ENCODE measurements around the gene PML.
A peak's percentile ranks its signal among the peaks of the same experiment; 100 is the strongest.

The PML gene

GRCh38 chr15:73994912-73995622 is 551 bp downstream of the PML start (continued):
- TF ChIP-seq, protein P1, sequence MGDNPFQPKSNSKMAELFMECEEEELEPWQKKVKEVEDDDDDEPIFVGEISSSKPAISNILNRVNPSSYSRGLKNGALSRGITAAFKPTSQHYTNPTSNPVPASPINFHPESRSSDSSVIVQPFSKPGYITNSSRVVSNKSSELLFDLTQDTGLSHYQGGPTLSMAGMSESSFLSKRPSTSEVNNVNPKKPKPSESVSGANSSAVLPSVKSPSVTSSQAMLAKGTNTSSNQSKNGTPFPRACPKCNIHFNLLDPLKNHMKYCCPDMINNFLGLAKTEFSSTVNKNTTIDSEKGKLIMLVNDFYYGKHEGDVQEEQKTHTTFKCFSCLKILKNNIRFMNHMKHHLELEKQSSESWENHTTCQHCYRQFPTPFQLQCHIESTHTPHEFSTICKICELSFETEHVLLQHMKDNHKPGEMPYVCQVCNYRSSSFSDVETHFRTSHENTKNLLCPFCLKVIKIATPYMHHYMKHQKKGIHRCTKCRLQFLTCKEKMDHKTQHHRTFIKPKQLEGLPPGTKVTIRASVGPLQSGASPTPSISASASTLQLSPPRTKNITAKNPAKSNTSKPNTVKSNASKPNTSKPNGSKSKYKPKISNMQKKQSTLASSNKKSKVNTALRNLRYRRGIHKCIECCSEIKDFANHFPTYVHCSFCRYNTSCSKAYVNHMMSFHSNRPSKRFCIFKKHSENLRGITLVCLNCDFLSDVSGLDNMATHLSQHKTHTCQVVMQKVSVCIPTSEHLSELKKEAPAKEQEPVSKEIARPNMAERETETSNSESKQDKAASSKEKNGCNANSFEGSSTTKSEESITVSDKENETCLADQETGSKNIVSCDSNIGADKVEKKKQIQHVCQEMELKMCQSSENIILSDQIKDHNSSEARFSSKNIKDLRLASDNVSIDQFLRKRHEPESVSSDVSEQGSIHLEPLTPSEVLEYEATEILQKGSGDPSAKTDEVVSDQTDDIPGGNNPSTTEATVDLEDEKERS (tag by site-specific recombination; IDR thresholded peaks at IDR 0.05), result no peak
- TF ChIP-seq ZNF37A (tag by site-specific recombination; IDR thresholded peaks at IDR 0.05) (no peak), ZXDB (tag by site-specific recombination; IDR thresholded peaks at IDR 0.05) (peak; percentile 37), ZNF660 (tag by site-specific recombination; IDR thresholded peaks at IDR 0.05) (0 out of 2 replicates have a peak, but pooled peaks have one; percentile 20), SP2 (tag by site-specific recombination; IDR thresholded peaks at IDR 0.05) (no peak), ZNF701 (tag by site-specific recombination; IDR thresholded peaks at IDR 0.05) (no peak), YY2 (tag by site-specific recombination; IDR thresholded peaks at IDR 0.05) (no peak), ZNF670 (tag by site-specific recombination; IDR thresholded peaks at IDR 0.05; ENCODE audit: low read depth) (no peak), ZNF366 (tag by site-specific recombination; conservative IDR thresholded peaks at IDR 0.05) (0 out of 2 replicates have a peak, but pooled peaks have one; percentile 41), WT1 (tag by site-specific recombination; IDR thresholded peaks at IDR 0.05) (peak; percentile 73; the same call in 1 of the 2 replicates), PRDM10 (tag by site-specific recombination; IDR thresholded peaks at IDR 0.05) (peak; percentile 51; the same call in 1 of the 2 replicates), ZNF629 (tag by site-specific recombination; IDR thresholded peaks at IDR 0.05) (0 out of 2 replicates have a peak, but pooled peaks have one; percentile 9), ZNF335 (tag by site-specific recombination; conservative IDR thresholded peaks at IDR 0.05) (peak; percentile 93), ZNF10 (tag by site-specific recombination; IDR thresholded peaks at IDR 0.05) (no peak), SP7 (tag by site-specific recombination; IDR thresholded peaks at IDR 0.05) (0 out of 2 replicates have a peak, but pooled peaks have one; percentile 20), BCL11B (tag by site-specific recombination; IDR thresholded peaks at IDR 0.05; ENCODE audit: low read depth) (0 out of 2 replicates have a peak, but pooled peaks have one; percentile 56), GLI4 (tag by site-specific recombination; IDR thresholded peaks at IDR 0.05) (0 out of 2 replicates have a peak, but pooled peaks have one; percentile 32), MYNN (tag by site-specific recombination; IDR thresholded peaks at IDR 0.05; ENCODE audit: borderline replicate concordance) (no peak), ZBTB20 (tag by site-specific recombination; IDR thresholded peaks at IDR 0.05) (peak; percentile 27; the same call in 1 of the 2 replicates), KLF17 (tag by site-specific recombination; IDR thresholded peaks at IDR 0.05) (0 out of 2 replicates have a peak, but pooled peaks have one; percentile 38), ZNF529 (tag by site-specific recombination; IDR thresholded peaks at IDR 0.05; ENCODE audit: insufficient replicate concordance) (no peak), ZBTB7A (tag by site-specific recombination; IDR thresholded peaks at IDR 0.05; ENCODE audit: low read depth) (peak; percentile 41; the same call in 1 of the 2 replicates)
- TF ChIP-seq, protein P2, sequence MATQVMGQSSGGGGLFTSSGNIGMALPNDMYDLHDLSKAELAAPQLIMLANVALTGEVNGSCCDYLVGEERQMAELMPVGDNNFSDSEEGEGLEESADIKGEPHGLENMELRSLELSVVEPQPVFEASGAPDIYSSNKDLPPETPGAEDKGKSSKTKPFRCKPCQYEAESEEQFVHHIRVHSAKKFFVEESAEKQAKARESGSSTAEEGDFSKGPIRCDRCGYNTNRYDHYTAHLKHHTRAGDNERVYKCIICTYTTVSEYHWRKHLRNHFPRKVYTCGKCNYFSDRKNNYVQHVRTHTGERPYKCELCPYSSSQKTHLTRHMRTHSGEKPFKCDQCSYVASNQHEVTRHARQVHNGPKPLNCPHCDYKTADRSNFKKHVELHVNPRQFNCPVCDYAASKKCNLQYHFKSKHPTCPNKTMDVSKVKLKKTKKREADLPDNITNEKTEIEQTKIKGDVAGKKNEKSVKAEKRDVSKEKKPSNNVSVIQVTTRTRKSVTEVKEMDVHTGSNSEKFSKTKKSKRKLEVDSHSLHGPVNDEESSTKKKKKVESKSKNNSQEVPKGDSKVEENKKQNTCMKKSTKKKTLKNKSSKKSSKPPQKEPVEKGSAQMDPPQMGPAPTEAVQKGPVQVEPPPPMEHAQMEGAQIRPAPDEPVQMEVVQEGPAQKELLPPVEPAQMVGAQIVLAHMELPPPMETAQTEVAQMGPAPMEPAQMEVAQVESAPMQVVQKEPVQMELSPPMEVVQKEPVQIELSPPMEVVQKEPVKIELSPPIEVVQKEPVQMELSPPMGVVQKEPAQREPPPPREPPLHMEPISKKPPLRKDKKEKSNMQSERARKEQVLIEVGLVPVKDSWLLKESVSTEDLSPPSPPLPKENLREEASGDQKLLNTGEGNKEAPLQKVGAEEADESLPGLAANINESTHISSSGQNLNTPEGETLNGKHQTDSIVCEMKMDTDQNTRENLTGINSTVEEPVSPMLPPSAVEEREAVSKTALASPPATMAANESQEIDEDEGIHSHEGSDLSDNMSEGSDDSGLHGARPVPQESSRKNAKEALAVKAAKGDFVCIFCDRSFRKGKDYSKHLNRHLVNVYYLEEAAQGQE (tag by site-specific recombination; IDR thresholded peaks at IDR 0.05), result peak; percentile 62
- TF ChIP-seq, protein P3, sequence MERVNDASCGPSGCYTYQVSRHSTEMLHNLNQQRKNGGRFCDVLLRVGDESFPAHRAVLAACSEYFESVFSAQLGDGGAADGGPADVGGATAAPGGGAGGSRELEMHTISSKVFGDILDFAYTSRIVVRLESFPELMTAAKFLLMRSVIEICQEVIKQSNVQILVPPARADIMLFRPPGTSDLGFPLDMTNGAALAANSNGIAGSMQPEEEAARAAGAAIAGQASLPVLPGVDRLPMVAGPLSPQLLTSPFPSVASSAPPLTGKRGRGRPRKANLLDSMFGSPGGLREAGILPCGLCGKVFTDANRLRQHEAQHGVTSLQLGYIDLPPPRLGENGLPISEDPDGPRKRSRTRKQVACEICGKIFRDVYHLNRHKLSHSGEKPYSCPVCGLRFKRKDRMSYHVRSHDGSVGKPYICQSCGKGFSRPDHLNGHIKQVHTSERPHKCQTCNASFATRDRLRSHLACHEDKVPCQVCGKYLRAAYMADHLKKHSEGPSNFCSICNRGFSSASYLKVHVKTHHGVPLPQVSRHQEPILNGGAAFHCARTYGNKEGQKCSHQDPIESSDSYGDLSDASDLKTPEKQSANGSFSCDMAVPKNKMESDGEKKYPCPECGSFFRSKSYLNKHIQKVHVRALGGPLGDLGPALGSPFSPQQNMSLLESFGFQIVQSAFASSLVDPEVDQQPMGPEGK (tag by site-specific recombination; IDR thresholded peaks at IDR 0.05), result peak; percentile 20
